Stimulated activated naive CD8-positive, alpha-beta T cell treated with anti-CD3 and anti-CD28 coated beads, Interleukin-15, amount 100 ng/mL, for 72 hours (primary cell): ENCODE measurements around the gene VGLL4.
A peak's percentile ranks its signal among the peaks of the same experiment; 100 is the strongest.
"Not testable (repeated sequence)": the region's sequence is repeated elsewhere in the genome, so short reads cannot be mapped to it uniquely, and the experiment has no call there.

Experiments
- ATAC-seq: fragments of 150-1000 bp; cut with Tn5 transposase; 2 replicates; pipeline ENCODE4 v1.10.0; 2021; ENCODE audit warnings: mild to moderate bottlenecking, moderate library complexity
- DNase-seq, 2 donors: peaks; one replicate each; pipeline ENCODE4 v3.0.0; 2021 to 2022
- H3K27ac Mint-ChIP-seq, 2 donors: one replicate each; pipeline ENCODE4 v1.8.0; 2022; ENCODE audit warnings: mild to moderate bottlenecking in 2 of 2, mixed read lengths in 2 of 2, moderate library complexity in 2 of 2
- H3K27me3 Mint-ChIP-seq: one replicate; pipeline ENCODE4 v1.8.0; 2022; ENCODE audit warnings: mixed read lengths
- H3K4me1 Mint-ChIP-seq: one replicate; pipeline ENCODE4 v1.8.0; 2022; ENCODE audit warnings: mild to moderate bottlenecking, mixed read lengths
- H3K4me3 Mint-ChIP-seq, 2 donors: one replicate each; pipeline ENCODE4 v1.8.0; 2022; ENCODE audit warnings: mild to moderate bottlenecking in 2 of 2, mixed read lengths in 2 of 2, moderate library complexity in 1 of 2
- H3K9me3 Mint-ChIP-seq, 2 donors: one replicate each; pipeline ENCODE4 v1.8.0; 2022; ENCODE audit warnings: mixed read lengths in 2 of 2

Gene VGLL4

DNA sequence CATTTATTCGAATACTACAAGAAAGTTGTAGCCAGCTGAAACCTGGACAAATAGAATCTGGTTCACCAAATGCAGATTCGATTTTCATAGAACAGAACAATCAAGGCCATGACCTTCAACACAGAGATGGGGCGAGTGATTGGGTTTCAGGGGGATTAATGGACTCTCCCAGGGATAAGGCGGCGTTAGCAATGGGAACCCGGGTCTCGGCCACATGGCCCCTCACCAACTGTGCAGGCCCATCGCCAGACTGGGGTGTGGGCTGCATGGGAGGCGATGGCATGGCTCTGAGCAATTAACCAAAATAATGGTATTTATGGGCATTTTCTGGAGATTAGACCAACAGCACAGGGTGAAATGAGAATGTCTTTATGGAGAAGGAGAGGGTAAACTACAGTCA is 34.2 kb downstream of the VGLL4 start:
- H3K4me3 Mint-ChIP-seq: no peak overlapping the region
- H3K9me3 Mint-ChIP-seq: no peaks in the 10 kb centered on the region
- H3K27me3 Mint-ChIP-seq: no peaks in the 10 kb centered on the region
- DNase-seq: no peak
- H3K27ac Mint-ChIP-seq: no peak overlapping the region
- H3K4me1 Mint-ChIP-seq: peaks cover 92% of the 10 kb centered on the region
- no peak for ATAC-seq

DNA sequence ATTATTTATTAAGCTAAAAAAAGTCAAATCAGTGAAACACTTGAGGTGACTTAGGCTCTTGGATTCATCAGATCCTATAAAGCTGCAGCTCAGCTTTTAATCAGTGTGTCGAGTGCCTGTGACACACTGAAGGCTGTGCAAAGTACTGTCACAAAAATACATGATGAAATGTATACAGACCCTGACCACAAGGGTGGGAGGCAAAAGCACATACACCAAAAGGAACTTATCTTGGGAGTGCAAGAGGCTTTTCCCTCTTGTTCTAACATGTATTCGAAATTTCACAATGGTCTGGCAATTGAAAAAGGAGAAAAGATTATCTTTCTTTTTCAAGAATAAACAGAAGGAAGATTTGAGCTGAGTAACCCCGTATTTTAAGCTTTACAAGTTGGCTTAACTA is 35.9 kb downstream of the VGLL4 start:
- no peaks in the 10 kb centered on the region for H3K9me3 Mint-ChIP-seq
- no peak overlapping the region for H3K4me3 Mint-ChIP-seq
- H3K4me1 Mint-ChIP-seq: peaks cover 92% of the 10 kb centered on the region
- no peak overlapping the region for H3K27ac Mint-ChIP-seq
- DNase-seq (no peak), ATAC-seq (no peak)
- H3K27me3 Mint-ChIP-seq: no peaks in the 10 kb centered on the region

DNA sequence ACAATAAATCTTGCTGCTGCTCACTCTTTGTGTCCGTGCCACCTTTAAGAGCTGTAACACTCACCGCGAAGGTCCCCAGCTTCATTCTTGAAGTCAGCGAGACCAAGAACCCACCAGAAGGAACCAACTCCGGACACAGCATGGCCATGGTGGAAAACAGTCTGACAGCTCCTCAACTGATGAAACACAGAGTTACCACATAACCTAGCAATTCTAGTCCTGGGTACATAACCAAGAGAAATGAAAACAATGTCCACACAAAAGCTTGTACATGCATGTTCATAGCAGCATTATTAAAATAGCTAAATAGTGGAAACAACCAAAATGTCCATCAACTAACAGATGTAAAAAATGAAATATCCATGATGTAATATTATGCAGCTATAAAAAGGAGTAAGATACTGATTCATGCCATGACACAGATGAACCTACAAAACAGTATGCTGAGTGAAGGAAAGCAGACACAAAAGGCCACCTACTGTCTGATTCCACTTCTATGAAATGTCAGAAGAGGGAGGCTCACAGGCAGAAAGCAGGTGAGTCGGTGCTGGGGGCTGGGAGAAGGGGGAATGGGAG is 36.8 kb downstream of the VGLL4 start:
- Mint-ChIP-seq H3K27me3 (no peaks in the 10 kb centered on the region), H3K4me1 (peaks cover 92% of the 10 kb centered on the region), H3K4me3 (peak overlapping the region in 1 of 2 donors; percentile 7), H3K9me3 (no peaks in the 10 kb centered on the region), H3K27ac (peak overlapping the region in 1 of 2 donors; percentile 5)
- ATAC-seq (no peak), DNase-seq (no peak)

DNA sequence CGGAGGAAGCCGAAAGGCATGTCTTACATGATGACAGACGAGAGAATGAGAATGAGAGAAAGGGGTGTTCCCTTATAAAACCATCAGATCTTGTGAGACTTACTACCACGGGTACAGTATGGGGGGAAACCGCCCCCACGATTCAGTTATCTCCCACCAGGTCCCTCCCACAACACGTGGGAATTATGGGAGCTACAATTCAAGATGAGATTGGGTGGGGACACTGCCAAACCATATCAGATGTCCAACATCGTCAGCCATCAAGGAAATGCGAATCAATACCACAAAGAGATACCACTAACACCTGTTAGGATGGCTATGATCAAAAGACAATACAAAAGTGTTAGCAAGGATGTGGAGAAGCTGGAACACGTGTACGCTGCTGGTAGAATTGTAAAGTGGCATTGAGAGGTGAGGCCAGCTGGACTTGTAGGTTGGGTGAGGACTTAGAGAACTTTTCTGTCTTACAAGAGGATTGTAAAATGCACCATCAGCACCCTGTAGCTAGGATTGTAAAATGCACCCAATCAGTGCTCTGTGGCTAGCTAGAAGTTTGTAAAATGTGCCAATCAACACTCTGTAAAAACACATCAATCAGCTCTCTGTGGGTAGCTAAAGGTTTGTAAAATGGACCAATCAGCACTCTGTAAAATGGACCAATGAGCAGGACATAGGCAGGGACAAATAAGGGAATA is 37.5 kb downstream of the VGLL4 start:
- DNase-seq (no peak), ATAC-seq (no peak)
- peaks cover 93% of the 10 kb centered on the region for H3K4me1 Mint-ChIP-seq
- H3K27ac Mint-ChIP-seq: no peak overlapping the region
- H3K4me3 Mint-ChIP-seq: no peak overlapping the region
- H3K9me3 Mint-ChIP-seq: no peaks in the 10 kb centered on the region
- no peaks in the 10 kb centered on the region for H3K27me3 Mint-ChIP-seq

DNA sequence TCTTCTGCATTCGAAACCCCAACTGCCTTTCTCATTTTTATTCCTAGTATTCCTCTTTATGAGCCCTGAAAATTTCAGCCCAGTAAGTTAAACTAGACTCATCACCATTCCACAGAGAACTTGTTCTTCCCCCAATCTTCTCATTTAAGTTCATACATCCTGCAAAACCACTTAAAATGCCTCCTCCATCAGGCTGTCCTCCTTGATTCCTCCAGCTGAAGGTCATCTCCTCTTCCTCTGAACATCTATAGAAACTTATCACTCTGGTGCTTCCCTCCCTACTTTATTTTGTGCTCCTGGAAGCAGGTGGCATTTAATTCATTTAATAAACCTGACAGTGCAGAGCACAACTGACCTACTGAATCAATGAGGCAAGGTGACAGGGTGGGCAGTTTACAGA is 38.3 kb downstream of the VGLL4 start:
- Mint-ChIP-seq H3K27ac (no peak overlapping the region), H3K27me3 (no peaks in the 10 kb centered on the region), H3K4me1 (peaks cover 93% of the 10 kb centered on the region), H3K9me3 (no peaks in the 10 kb centered on the region), H3K4me3 (no peak overlapping the region)
- no peak for DNase-seq
- no peak for ATAC-seq

DNA sequence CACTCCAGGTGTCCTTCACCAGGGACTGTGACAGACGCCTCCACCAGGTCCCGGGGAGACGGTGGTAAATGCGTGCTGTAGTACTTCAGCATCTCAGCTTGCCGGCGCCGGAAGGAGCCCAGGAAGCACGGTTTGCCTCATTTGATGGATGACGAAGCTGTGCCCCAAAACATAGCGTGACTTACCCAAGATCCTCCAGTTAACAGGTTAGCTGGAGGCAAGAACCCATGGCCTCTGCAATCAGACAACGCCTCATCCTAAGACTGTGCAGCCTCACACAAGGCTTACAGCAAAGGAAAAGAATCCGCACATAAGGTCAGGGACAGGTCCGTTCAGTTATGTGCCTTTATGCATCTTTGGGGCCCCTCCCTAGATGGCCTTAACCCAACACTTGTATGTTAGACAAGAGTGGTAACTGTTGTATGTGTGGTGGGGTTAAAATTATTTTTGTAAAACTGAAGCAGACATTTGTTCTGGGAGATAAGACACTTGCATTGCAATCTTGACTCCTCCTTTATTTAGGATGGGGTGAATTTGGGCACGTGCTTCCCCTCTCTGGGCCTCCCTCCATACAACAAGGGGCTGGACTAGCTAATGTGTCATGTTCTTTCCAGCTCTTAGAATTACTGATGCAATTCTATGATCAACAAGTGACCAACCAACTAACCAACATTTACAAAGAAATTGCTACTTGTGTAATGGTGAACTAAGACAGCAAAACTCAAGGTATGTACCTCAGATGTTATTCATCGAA is 39.4 kb downstream of the VGLL4 start:
- peaks cover 87% of the 10 kb centered on the region for H3K4me1 Mint-ChIP-seq
- H3K9me3 Mint-ChIP-seq: no peaks in the 10 kb centered on the region

DNA sequence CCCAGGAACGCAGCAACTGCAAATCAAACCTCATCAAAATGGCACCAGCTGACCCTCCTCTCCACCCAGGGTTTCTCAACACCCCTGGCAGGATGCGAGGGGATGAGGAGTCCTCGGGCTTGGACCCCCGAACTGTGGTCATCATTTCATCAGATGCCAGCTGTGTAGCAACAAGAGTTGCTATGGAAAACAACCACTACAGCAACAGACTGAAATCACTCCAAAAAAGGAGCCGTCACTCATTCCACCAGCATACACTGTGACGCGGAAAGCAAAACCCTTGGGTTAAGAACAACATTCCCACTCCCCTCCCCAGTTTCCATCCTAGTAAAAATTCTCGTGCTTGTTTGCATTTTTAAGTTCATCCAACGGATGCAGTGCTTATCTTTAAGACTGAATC is 40.1 kb downstream of the VGLL4 start:
- Mint-ChIP-seq H3K4me3 (peak overlapping the region in 1 of 2 donors; percentile 29), H3K27ac (peak overlapping the region; percentile 9 to 80), H3K9me3 (peaks cover 0 to under 1% of the 10 kb centered on the region in 2 donors), H3K4me1 (peaks cover 86% of the 10 kb centered on the region), H3K27me3 (no peaks in the 10 kb centered on the region)
- ATAC-seq (no peak), DNase-seq (no peak)

More for the DNA sequence above, 39.4 kb downstream of the VGLL4 start:
- no peak for DNase-seq
- Mint-ChIP-seq H3K27ac (peak overlapping the region in 1 of 2 donors; percentile 19), H3K27me3 (no peaks in the 10 kb centered on the region), H3K4me3 (no peak overlapping the region)
- peak; percentile 27 for ATAC-seq

DNA sequence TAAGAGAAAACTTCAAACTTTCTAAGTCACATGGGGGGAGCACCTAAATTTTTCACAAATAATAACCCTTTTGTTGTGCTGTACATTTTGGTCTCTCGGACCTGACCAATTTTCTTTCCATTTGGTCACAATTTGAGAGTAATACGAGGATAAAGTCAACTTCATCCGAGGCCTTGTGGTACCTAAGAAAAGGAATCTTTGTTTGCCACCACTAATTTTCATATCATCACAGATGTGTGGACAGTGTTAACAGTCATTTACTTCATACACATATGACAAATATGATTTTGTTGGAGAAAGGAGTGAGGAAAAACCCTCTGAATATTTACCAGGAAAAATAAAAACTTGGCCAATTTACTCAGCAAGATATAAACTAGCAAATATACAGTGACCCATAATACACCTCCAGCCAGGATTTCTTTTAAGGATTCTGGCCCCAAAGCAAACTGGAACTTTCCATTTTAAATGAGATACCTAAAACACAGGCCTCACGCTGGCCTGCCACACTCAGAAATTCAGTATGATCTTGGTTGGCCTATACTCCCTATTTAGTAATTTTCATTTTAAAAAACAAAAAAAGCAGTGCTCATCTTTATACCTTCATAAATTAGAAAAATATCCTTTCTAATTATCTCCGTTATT is 40.7 kb downstream of the VGLL4 start:
- DNase-seq (no peak), ATAC-seq (no peak)
- H3K27ac Mint-ChIP-seq: peak overlapping the region in 1 of 2 donors; percentile 80
- H3K4me1 Mint-ChIP-seq: peaks cover 87% of the 10 kb centered on the region
- H3K27me3 Mint-ChIP-seq: no peaks in the 10 kb centered on the region
- H3K9me3 Mint-ChIP-seq: peaks cover 4 to 7% of the 10 kb centered on the region in 2 donors
- H3K4me3 Mint-ChIP-seq: no peak overlapping the region

DNA sequence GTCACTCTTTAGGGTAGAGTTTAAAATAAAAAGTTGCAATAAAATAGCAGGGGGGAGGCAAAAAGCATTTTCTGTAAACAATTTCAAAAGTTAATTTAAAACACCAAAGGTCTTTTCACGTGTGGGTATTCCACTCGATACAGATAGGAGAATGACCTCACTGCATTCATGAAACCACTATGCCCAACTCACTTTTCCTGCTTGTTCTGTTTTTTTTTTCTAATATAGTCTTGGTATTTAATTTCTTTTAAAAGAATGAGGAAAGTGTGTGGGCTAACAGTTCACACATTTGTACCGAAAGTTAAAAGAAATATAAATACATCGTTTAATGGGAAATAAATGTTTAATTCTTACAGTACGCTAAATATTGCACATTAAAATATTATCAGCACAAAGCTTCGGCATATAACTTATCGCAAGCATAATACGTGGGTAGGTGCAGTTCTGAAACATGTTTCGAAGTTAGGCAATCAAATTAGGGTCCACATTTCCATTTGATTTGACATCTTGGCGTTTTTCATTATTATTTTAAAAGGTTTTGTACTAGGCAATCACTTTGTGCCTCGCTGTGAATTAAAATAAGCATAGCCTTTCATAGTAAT is 41.4 kb downstream of the VGLL4 start:
- DNase-seq (no peak), ATAC-seq (no peak)
- Mint-ChIP-seq H3K27me3 (no peaks in the 10 kb centered on the region), H3K27ac (peak overlapping the region; percentile 90 to 92), H3K4me1 (peaks cover 84% of the 10 kb centered on the region), H3K9me3 (peaks cover 4 to 12% of the 10 kb centered on the region in 2 donors), H3K4me3 (peak overlapping the region; percentile 69 to 75)

DNA sequence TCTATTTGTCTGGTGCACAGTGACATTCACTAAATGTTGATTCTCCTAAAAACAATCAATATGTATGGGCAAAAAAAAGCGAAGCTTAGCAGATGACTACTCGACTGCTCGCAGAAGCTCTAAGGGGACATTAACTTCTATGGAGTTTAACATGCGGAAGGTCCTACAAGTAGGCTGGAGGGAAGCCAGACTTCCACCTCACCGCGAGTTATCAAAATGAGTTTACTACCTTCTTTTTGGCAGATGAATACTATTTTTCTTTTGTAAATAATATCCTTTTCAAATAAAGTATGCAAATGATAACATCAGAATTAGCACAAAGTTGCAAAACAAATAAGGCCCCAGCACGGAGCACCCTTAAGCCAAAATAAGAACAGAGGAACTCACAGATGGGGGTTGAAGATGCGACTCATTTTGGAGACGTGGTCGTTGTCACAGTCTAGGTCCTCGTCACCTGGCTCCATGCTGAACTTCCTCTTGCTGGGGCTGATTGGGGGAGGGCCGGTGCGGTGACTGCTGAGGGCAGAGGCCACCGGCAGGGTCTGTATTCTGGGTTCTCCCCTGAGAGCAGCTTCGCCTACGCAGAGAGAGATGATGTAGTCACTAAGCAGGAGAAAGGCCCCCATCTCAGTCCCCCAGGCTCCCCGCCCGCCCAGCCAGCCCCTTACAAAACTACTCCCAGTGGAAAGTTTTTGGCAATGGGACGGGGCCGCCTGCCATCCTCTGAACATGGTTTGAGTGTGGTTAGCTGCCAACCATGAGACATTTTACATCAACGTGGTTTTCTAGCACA is 42.1 kb downstream of the VGLL4 start:
- Mint-ChIP-seq H3K9me3 (peaks cover 4 to 16% of the 10 kb centered on the region in 2 donors), H3K27ac (peak overlapping the region; percentile 90 to 92), H3K4me1 (peaks cover 77% of the 10 kb centered on the region), H3K27me3 (no peaks in the 10 kb centered on the region), H3K4me3 (peak overlapping the region; percentile 69 to 75)
- DNase-seq (peak; percentile 62 to 75), ATAC-seq (peak; percentile 97)

DNA sequence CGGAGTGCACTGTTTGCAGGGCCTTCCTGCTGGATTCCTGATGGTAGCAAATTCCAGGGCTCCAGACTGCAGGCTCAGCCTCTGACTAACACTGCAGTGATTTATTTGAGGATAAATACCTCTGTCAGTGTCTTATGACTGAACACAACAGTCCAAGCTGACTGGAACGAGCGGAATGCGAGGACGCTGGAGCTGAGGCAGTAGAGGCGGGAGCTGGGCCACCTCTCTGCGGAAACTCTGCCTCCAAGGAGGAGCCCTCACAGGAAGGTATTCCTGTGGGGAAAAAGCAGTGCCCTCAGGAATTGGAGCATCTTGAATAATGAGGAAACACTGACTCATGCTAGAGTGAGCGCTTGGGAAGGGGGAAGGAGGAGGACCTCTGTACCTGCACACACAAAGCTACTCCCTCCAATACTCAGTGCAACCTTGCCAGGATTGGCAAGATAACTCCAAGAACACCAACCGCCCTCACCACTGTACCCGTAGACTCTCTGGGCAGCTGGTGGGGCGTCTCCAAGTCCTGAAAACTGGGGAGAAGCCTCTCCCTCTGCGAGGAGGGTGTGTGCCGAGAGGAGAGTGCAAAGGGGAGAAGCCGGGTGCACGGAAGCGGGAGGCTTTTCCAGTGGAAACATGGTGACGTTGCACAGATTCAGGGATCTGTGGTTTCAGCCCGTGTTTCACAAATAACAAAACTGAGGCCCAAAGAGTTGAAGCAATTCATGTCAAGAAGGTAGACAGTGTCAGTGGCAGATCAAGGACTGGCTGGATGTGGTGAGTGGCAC is 43.0 kb downstream of the VGLL4 start:
- H3K27ac Mint-ChIP-seq: peak overlapping the region in 1 of 2 donors; percentile 69
- peaks cover 4 to 23% of the 10 kb centered on the region in 2 donors for H3K9me3 Mint-ChIP-seq
- no peak for DNase-seq
- H3K4me1 Mint-ChIP-seq: peaks cover 68% of the 10 kb centered on the region
- no peaks in the 10 kb centered on the region for H3K27me3 Mint-ChIP-seq
- H3K4me3 Mint-ChIP-seq: peak overlapping the region in 1 of 2 donors; percentile 46
- ATAC-seq: no peak

DNA sequence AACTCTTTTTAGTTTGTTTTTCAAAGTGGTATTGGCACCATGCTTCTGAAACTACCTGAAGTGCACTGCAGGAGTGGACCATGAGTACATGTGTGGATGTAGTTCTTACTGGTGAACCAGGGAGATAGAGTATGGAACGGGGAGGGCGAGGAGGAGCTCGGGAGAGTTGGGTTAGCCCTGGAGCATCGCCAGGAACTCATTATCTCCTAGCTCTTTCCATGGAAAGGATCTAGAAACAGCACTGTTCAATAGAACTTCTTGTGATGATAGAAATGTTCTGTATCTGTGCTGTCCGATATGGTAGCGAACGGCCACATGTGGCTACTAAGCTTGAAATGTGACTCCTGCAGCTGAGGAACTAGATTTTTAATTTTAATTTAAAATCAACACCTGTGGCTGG is 47.3 kb downstream of the VGLL4 start:
- no peak for DNase-seq
- ATAC-seq: no peak
- peaks cover 4 to 23% of the 10 kb centered on the region in 2 donors for H3K9me3 Mint-ChIP-seq
- H3K4me1 Mint-ChIP-seq: peaks cover 61% of the 10 kb centered on the region
- H3K27me3 Mint-ChIP-seq: no peaks in the 10 kb centered on the region
- no peak overlapping the region for H3K4me3 Mint-ChIP-seq
- no peak overlapping the region for H3K27ac Mint-ChIP-seq

DNA sequence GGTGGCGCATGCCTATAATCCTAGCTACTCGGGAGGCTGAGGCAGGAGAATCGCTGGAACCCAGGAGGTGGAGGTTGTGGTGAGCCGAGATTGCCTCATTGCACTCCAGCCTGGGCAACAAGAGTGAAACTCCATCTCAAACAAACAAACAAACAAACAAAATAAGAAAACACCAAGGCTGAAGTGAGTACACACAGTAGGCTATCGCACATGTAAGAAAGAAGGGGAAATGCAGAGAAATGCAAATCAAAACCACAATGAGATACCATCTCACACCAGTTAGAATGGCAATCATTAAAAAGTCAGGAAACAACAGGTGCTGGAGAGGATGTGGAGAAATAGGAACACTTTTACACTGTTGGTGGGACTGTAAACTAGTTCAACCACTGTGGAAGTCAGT is 48.7 kb downstream of the VGLL4 start:
- peaks cover 54% of the 10 kb centered on the region for H3K4me1 Mint-ChIP-seq
- ATAC-seq: not testable (repeated sequence)

More for the DNA sequence above, 48.7 kb downstream of the VGLL4 start:
- peaks cover 4 to 23% of the 10 kb centered on the region in 2 donors for H3K9me3 Mint-ChIP-seq
- H3K27ac Mint-ChIP-seq, H3K4me3 Mint-ChIP-seq, DNase-seq, H3K27me3 Mint-ChIP-seq: not testable (repeated sequence)
